Fibroblast of lung (primary cell): ENCODE results near the gene ATXN1. TPM values are rescaled to one million over a fixed set of nuclear protein-coding genes. Genes with fewer than 3 reads are reported as not detected.

Source experiments
- DNase-seq, 2 donors: peaks; one replicate each; pipeline versions ENCODE4 v3.0.0 to v3.0.0-alpha.2; 2010; ENCODE audit warnings: low read depth in 2 of 2
- H2AFZ ChIP-seq: 2 replicates; pipeline ENCODE4 v1.5.1; 2012; ENCODE audit warnings: low read length, control low read depth, inconsistent platforms
- H3K27ac ChIP-seq: 2 replicates; pipeline ENCODE4 v1.5.1; 2011; ENCODE audit warnings: low read length, control low read depth; ENCODE audit not compliant: insufficient read depth
- H3K27me3 ChIP-seq: 2 replicates; pipeline ENCODE4 v1.5.1; 2011; ENCODE audit warnings: mild to moderate bottlenecking, low read length; ENCODE audit not compliant: control insufficient read depth, insufficient read depth
- H3K36me3 ChIP-seq: 2 replicates; pipeline ENCODE4 v1.5.1; 2011; ENCODE audit warnings: low read length; ENCODE audit not compliant: control insufficient read depth, insufficient read depth
- H3K4me1 ChIP-seq: 2 replicates; pipeline ENCODE4 v1.5.1; 2011; ENCODE audit warnings: low read length; ENCODE audit not compliant: control insufficient read depth, insufficient read depth; ENCODE audit errors: extremely low read depth
- H3K4me2 ChIP-seq: 2 replicates; pipeline ENCODE4 v1.5.1; 2011; ENCODE audit warnings: low read length, control low read depth; ENCODE audit not compliant: insufficient read depth; ENCODE audit errors: extremely low read depth
- H3K4me3 ChIP-seq, 4 experiments: fragments of 200-600 bp in 1 of 4; sonication (generic) in 1 of 4; replicated peaks in 1 of 4; 2 replicates each; pipeline ENCODE4 v1.5.1; 2011 to 2016; ENCODE audit warnings: low read length in 4 of 4, low read depth in 3 of 4, mild to moderate bottlenecking in 3 of 4, control low read depth in 2 of 4, inconsistent platforms in 1 of 4, mixed read lengths in 1 of 4; ENCODE audit not compliant: insufficient read depth in 1 of 4; ENCODE audit errors: control extremely low read depth in 1 of 4
- H3K79me2 ChIP-seq: 2 replicates; pipeline ENCODE4 v1.5.1; 2012; ENCODE audit warnings: mild to moderate bottlenecking, low read length, inconsistent platforms; ENCODE audit not compliant: control insufficient read depth, insufficient read depth
- H3K9ac ChIP-seq: 2 replicates; pipeline ENCODE4 v1.5.1; 2011; ENCODE audit warnings: mild to moderate bottlenecking, low read length, control low read depth; ENCODE audit not compliant: insufficient read depth
- H3K9me3 ChIP-seq: 2 replicates; pipeline ENCODE4 v1.5.1; 2012; ENCODE audit warnings: low read depth, low read length; ENCODE audit not compliant: control insufficient read depth, insufficient read depth
- H4K20me1 ChIP-seq: 2 replicates; pipeline ENCODE4 v1.5.1; 2011; ENCODE audit warnings: low read length; ENCODE audit not compliant: control insufficient read depth, insufficient read depth; ENCODE audit errors: extremely low read depth
- CTCF ChIP-seq, 2 donors: IDR thresholded peaks in 1 of 2; conservative IDR thresholded peaks in 1 of 2; 1 replicate in 1 of 2; 2 replicates in 1 of 2; pipeline ENCODE4 v1.5.1; 2011 to 2012; ENCODE audit warnings: low read length in 2 of 2, control low read depth in 1 of 2, inconsistent platforms in 1 of 2, low read depth in 1 of 2, mild to moderate bottlenecking in 1 of 2
- EZH2 ChIP-seq: IDR thresholded peaks from 2 replicates; pipeline ENCODE4 v1.5.1; 2012; ENCODE audit warnings: low read length, control low read depth, mild to moderate bottlenecking; ENCODE audit errors: missing control alignments
- polyA plus RNA-seq, 2 donors: library from polyadenylated mRNA; depleted of rRNA in 1 of 2; stranded (reverse) in 1 of 2; unstranded in 1 of 2; fragments of >200 nt; gene quantifications; 2 replicates each; pipeline ENCODE4 v1.2.1, GENCODE V29; 2011 to 2012; ENCODE audit warnings: missing spikeins in 1 of 2
- total RNA-seq: library from RNA; depleted of rRNA; stranded (reverse); fragments of >200 nt; gene quantifications from 2 replicates; pipeline ENCODE4 v1.2.1, GENCODE V29; 2014

The ATXN1 gene
- total and polyA plus RNA-seq, 2 donors (not counting 1 experiment from before 2014, with no cell fraction given) = 15.8 to 40.5 TPM

GRCh38 chr6:16547587-16547986 lies 213.7 kb downstream of the ATXN1 start:
- Histone ChIP-seq H4K20me1 (no peaks in the 10 kb centered on the region), H3K4me3 (no peak overlapping the region), H3K27me3 (no peaks in the 10 kb centered on the region), H2AFZ (no peak overlapping the region), H3K9me3 (no peaks in the 10 kb centered on the region), H3K4me2 (no peak overlapping the region), H3K4me1 (peaks cover 2% of the 10 kb centered on the region), H3K36me3 (no peaks in the 10 kb centered on the region), H3K79me2 (no peaks in the 10 kb centered on the region), H3K9ac (no peak overlapping the region), H3K27ac (no peak overlapping the region)
- TF ChIP-seq CTCF (conservative IDR thresholded peaks at IDR 0.05 in 1 of 2, IDR thresholded peaks at IDR 0.05 in 1 of 2; ENCODE audit: low read depth in 1 of 2, low read length in 2 of 2) (no peak), EZH2 (no peak)
- peak in 1 of 2 donors; percentile 26 for DNase-seq

DNA sequence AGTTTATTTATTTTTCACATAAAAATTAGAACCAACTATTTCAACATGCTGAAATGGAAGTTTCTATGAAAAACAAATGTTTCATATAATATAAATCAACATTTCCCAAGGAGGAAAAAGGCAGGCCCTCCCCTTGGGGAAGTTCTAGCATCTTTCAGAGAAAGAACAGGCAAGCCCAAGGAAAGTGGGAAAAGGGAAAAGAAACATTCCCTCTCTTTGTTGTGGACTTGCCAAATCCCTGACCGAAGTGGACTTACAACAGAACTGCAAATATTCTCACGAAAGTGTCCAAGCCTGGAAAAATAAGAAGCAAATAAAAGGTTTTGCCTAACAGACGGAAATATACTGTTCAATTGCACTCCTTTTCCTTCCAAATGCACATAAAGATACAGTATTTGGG lies 214.4 kb downstream of the ATXN1 start:
- Histone ChIP-seq H4K20me1 (no peaks in the 10 kb centered on the region), H2AFZ (no peak overlapping the region), H3K9ac (no peak overlapping the region), H3K4me3 (no peak overlapping the region), H3K36me3 (no peaks in the 10 kb centered on the region), H3K27ac (no peak overlapping the region), H3K79me2 (no peaks in the 10 kb centered on the region), H3K27me3 (no peaks in the 10 kb centered on the region), H3K4me2 (no peak overlapping the region), H3K4me1 (peaks cover 3% of the 10 kb centered on the region), H3K9me3 (no peaks in the 10 kb centered on the region)
- DNase-seq = no peak
- TF ChIP-seq EZH2 = no peak
- TF ChIP-seq CTCF (conservative IDR thresholded peaks at IDR 0.05 in 1 of 2, IDR thresholded peaks at IDR 0.05 in 1 of 2; ENCODE audit: low read depth in 1 of 2, low read length in 2 of 2) = no peak

DNA sequence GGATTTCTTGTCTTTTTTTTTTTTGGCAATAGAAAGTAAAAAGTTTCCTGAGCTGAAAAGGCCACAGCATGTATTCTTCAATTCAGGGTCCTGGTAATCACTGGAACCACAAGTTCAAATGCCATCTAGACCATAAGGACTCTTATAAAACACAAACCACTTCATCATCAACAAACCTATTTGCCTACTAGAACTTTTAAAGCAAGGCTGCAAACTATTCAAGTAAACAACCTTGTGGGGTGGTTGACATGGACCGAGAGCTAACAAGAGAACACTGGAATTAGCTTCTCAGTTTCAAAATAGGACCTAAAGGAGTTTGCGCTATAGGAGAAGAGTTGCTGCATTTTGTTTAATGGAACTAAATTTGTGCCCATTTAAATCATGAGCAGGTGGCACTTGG lies 215.9 kb downstream of the ATXN1 start:
- Histone ChIP-seq H3K27ac (no peak overlapping the region), H3K9ac (no peak overlapping the region), H3K4me3 (no peak overlapping the region), H3K79me2 (no peaks in the 10 kb centered on the region), H3K4me2 (no peak overlapping the region), H3K4me1 (peaks cover 4% of the 10 kb centered on the region), H3K36me3 (no peaks in the 10 kb centered on the region), H4K20me1 (no peaks in the 10 kb centered on the region), H3K9me3 (no peaks in the 10 kb centered on the region), H2AFZ (no peak overlapping the region), H3K27me3 (no peaks in the 10 kb centered on the region)
- DNase-seq = no peak
- TF ChIP-seq EZH2 = no peak
